Measurements from ENCODE around the gene PTTG1. TPM values are rescaled to one million over a fixed set of nuclear protein-coding genes. Genes with fewer than 3 reads are reported as not detected.
"Not testable (repeated sequence)": the region's sequence is repeated elsewhere in the genome, so short reads cannot be mapped to it uniquely, and the experiment has no call there.

The PTTG1 gene
- total RNA-seq, 1 donor from 2014 or later = 146 TPM

DNA sequence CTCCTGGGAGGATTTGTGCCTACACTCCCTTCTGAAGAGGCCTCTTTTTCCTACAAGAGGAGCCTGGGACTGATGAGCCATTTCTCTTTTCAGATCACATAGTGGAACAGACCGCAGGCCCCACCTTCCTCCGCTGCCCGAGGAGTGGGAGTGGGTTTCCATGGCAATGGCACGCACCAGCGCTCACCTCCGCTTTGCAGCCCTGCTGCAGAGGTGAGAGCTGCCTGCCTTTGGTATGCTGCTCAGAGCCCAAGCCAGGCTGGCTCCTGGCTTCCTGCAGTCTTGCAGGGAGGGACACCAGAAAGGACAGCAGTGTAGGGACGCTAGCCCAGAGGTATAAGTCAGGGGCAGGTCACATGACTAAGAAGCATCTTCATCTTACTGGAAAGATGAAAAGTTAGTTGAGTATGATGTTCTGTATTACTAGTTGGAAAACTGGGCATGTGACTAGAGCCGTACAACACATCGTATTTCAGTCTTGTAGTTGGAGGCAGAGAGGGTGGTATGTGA lies 12.4 kb downstream of the PTTG1 start:
- intact Hi-C loops (cut with micrococcal nuclease) = loop anchor here (10.0 kb wide), 2 partner anchors 411 to 1111 kb away; partner anchors contain the start of gene GABRB2

DNA sequence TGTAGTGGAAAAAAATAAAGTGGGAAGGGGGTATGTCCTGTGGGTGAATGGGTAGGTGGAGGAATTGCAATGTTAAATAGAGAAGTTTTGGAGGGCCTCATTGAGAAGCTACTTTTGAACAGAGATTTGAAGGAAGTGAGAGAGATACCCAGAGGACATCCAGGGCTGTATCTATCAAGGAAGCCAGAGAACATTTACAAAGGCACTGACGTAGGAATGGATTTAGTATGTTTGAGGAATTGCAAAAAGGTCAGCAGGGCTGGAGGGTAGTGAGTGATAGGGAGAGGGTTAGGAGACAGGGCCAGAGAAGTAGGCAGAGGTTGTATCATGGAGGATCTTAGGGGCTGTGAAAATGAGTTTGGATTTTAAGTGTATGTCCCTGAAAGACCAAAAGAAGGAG lies 13.9 kb downstream of the PTTG1 start:
- H3K27me3 Mint-ChIP-seq (ENCODE audit: low read depth) = no peaks in the 10 kb centered on the region
- intact Hi-C loops (cut with micrococcal nuclease) = loop anchor here (5.0 to 10.0 kb wide), 3 partner anchors 222 to 1109 kb away; partner anchors contain the start of gene GABRB2
- H3K4me3 Mint-ChIP-seq (ENCODE audit: low read depth) = no peak overlapping the region
- H3K4me1 Mint-ChIP-seq (ENCODE audit: low read depth) = peaks cover 35% of the 10 kb centered on the region
- H3K9me3 Mint-ChIP-seq = no peaks in the 10 kb centered on the region
- peaks cover 3% of the 10 kb centered on the region for H3K36me3 Mint-ChIP-seq (ENCODE audit: low read depth)
- DNase-seq (ENCODE audit: low spot score) = no peak
- H3K27ac Mint-ChIP-seq = no peak overlapping the region

More for the DNA sequence above, 12.4 kb downstream of the PTTG1 start:
- Mint-ChIP-seq H3K9me3 (no peaks in the 10 kb centered on the region), H3K4me1 (ENCODE audit: low read depth) (peaks cover 26% of the 10 kb centered on the region), H3K27me3 (ENCODE audit: low read depth) (no peaks in the 10 kb centered on the region), H3K27ac (no peak overlapping the region), H3K36me3 (ENCODE audit: low read depth) (peaks cover 15% of the 10 kb centered on the region), H3K4me3 (ENCODE audit: low read depth) (no peak overlapping the region)
- no peak for DNase-seq (ENCODE audit: low spot score)

DNA sequence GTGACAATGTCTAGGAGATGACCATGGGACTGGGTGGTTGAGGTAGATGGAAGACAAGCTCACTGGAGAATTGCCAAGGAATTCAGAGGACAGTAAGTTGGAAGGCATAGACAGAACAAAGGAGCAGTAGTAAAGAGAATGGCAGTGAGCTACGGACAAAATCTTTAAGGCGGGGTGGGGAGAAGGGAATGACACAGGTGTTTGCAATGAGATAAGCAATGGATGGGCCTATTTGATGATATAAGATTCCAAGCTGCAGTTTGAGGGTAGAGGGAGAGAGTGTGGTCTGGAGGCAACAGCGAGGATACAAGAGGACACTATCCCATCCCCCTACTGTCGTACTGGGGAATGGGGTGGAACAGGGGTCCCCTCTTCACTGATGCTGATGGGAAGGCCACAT lies 14.4 kb downstream of the PTTG1 start:
- peaks cover 40% of the 10 kb centered on the region for H3K4me1 Mint-ChIP-seq (ENCODE audit: low read depth)
- H3K36me3 Mint-ChIP-seq (ENCODE audit: low read depth) = peaks cover 3% of the 10 kb centered on the region

DNA sequence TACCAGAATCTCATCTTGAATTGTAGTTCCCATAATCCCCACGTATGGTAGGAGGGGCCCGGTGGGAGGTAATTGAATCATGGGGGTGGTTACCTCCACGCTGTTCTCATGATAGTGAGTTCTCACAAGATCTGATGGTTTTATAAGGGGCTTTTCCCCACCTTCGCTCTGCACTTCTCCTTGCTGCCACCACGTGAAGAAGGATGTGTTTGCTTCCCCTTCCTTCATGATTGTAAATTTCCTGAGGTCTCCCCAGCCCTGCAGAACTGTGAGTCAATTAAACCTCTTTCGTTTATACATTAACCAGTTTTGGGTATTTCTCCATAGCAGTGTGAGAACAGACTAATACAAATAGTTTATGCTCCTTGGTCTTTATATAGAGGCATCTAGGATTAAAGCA lies 15.0 kb downstream of the PTTG1 start:
- Mint-ChIP-seq H3K27ac (peak overlapping the region; percentile 64), H3K4me1 (ENCODE audit: low read depth) (peaks cover 46% of the 10 kb centered on the region)
- DNase-seq (ENCODE audit: low spot score); H3K4me3 Mint-ChIP-seq (ENCODE audit: low read depth); H3K36me3 Mint-ChIP-seq (ENCODE audit: low read depth); H3K9me3 Mint-ChIP-seq; H3K27me3 Mint-ChIP-seq (ENCODE audit: low read depth): not testable (repeated sequence)
- intact Hi-C loops (cut with micrococcal nuclease) = loop anchor here (5.0 to 10.0 kb wide), 3 partner anchors 221 to 1108 kb away; partner anchors contain the start of gene GABRB2

More for the DNA sequence above, 14.4 kb downstream of the PTTG1 start:
- Mint-ChIP-seq H3K4me3 (ENCODE audit: low read depth) (no peak overlapping the region), H3K9me3 (no peaks in the 10 kb centered on the region), H3K27me3 (ENCODE audit: low read depth) (no peaks in the 10 kb centered on the region), H3K27ac (no peak overlapping the region)
- no peak for DNase-seq (ENCODE audit: low spot score)
- intact Hi-C loops (cut with micrococcal nuclease) = loop anchor here (5.0 to 10.0 kb wide), 3 partner anchors 221 to 1109 kb away; partner anchors contain the start of gene GABRB2

DNA sequence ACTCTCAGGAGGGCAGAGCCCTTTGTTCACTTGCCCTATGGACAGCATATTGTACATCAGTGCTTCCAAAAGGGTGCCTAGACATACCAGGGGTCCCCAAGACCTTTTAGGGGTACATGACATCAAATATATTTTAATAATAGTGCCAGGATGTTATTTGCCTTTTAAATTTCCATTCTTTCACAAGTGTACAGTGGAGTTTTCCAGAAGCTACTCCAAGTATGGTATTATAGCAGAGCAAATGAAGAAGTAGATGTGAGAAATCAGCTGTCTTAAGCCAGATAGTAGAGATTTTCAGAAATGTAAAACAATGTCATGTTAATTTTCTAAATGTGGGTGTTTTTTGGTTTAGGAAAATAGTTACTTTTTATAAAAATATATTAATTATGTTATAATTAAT lies 15.6 kb downstream of the PTTG1 start:
- Mint-ChIP-seq H3K4me3 (ENCODE audit: low read depth) (no peak overlapping the region), H3K36me3 (ENCODE audit: low read depth) (no peaks in the 10 kb centered on the region), H3K4me1 (ENCODE audit: low read depth) (peaks cover 52% of the 10 kb centered on the region), H3K27ac (no peak overlapping the region), H3K27me3 (ENCODE audit: low read depth) (no peaks in the 10 kb centered on the region), H3K9me3 (no peaks in the 10 kb centered on the region)
- intact Hi-C loops (cut with micrococcal nuclease) = loop anchor here (5.0 to 10.0 kb wide), 3 partner anchors 220 to 1108 kb away; partner anchors contain the start of gene GABRB2
- DNase-seq (ENCODE audit: low spot score) = no peak

DNA sequence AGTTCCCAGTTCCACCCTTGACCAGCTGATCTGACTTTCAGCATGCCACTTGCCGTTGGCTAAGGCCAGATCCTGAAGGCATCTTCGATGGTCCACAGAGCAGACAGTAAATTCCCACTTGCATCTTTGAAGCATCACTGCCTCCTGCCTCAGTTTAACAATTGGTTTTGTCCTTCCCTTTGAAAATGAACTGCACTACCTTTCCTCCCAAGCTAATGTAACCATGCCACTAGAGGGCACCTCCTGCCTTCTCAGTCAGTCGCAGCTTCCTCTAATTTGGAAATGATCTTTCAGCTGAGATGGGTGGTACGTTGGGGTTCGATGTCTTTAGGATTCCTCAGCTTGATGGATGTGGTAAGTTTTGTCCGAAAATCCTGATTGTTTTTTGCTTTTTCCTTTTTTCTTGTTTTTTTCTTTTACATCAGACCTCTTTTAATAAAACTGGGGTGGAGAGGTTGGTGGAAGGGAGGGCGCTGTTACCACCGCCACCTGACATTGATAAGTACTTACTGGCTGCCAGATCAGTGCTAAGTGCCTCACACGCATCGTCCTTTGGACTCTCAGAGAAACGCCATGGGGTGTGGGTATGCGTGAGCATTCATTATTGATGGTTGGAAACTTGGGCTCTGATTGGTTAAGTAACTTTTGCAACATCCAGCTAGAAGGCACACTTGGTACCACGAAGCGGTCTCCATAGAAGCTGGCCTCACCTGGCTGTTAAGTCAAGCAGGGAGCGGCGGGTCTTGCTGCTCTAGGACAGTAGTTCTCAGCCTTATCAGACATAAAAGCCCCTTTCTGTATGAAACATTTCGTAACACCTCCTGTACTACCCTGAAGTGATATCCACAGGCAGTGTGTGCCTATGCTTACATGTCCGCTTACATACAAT lies 16.9 kb downstream of the PTTG1 start:
- DNase-seq (ENCODE audit: low spot score) = peak; percentile 55
- H3K27ac Mint-ChIP-seq = peak overlapping the region; percentile 99
- no peaks in the 10 kb centered on the region for H3K36me3 Mint-ChIP-seq (ENCODE audit: low read depth)
- H3K4me3 Mint-ChIP-seq (ENCODE audit: low read depth) = peak overlapping the region; percentile 81
- no peaks in the 10 kb centered on the region for H3K27me3 Mint-ChIP-seq (ENCODE audit: low read depth)
- peaks cover 58% of the 10 kb centered on the region for H3K4me1 Mint-ChIP-seq (ENCODE audit: low read depth)
- intact Hi-C loops (cut with micrococcal nuclease) = loop anchor here (1.0 to 10.0 kb wide), 10 partner anchors 19 to 1106 kb away; partner anchors contain the start of genes GABRB2 and SLU7
- no peaks in the 10 kb centered on the region for H3K9me3 Mint-ChIP-seq

DNA sequence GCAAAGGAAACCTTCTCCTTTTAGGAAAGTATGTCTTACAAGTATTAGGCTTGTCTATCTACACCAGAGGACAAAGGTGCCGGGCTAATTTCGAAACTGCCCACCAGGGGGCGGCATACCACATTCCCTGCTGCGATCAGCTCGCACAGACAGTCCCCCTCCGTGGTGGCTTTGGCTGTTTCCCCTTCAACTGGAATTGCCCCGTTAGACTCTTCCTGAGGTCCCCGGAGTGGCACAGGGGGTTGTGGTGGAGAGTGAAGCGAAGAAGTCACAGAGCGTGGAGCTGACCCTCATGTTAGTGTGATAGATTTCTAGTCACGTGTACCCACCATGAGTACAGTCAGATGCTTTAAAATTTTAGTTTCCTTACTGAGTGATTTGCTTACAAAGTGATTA lies 17.5 kb downstream of the PTTG1 start:
- Mint-ChIP-seq H3K27me3 (ENCODE audit: low read depth) (no peaks in the 10 kb centered on the region), H3K4me1 (ENCODE audit: low read depth) (peaks cover 58% of the 10 kb centered on the region), H3K27ac (peak overlapping the region; percentile 99), H3K9me3 (no peaks in the 10 kb centered on the region), H3K36me3 (ENCODE audit: low read depth) (no peaks in the 10 kb centered on the region), H3K4me3 (ENCODE audit: low read depth) (peak overlapping the region; percentile 81)
- peak; percentile 81 for DNase-seq (ENCODE audit: low spot score)
- intact Hi-C loops (cut with micrococcal nuclease) = loop anchor here (1.0 to 10.0 kb wide), 10 partner anchors 20 to 1106 kb away; partner anchors contain the start of genes GABRB2 and SLU7

DNA sequence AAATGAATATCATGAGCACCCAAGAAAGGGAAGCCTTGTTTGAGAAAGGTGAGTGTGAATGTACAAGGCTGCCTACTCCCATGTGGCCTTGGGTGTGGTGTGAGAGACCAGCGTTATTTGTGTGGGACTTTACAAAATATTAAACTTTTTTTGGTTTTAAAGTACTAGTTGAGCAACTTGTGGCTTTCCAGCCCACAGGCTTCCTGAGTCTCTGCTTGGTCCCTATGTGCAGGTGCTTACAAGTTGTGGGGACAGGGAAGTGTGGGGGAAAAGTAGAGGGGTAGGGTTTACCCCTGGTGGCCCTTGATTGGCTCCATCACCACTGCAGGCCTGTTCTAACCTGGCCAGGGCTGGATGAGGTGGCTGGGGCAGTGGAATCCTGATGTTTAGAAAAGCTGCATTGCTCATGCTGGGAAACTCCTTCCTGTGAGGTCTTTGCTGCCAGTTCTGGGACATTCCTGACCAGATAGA lies 19.7 kb downstream of the PTTG1 start:
- H3K27me3 Mint-ChIP-seq (ENCODE audit: low read depth) = no peaks in the 10 kb centered on the region
- H3K9me3 Mint-ChIP-seq = no peaks in the 10 kb centered on the region
- intact Hi-C loops (cut with micrococcal nuclease) = no loop called here
- no peak for DNase-seq (ENCODE audit: low spot score)
- peak overlapping the region; percentile 15 for H3K27ac Mint-ChIP-seq
- H3K36me3 Mint-ChIP-seq (ENCODE audit: low read depth) = no peaks in the 10 kb centered on the region
- peaks cover 62% of the 10 kb centered on the region for H3K4me1 Mint-ChIP-seq (ENCODE audit: low read depth)
- H3K4me3 Mint-ChIP-seq (ENCODE audit: low read depth) = no peak overlapping the region

DNA sequence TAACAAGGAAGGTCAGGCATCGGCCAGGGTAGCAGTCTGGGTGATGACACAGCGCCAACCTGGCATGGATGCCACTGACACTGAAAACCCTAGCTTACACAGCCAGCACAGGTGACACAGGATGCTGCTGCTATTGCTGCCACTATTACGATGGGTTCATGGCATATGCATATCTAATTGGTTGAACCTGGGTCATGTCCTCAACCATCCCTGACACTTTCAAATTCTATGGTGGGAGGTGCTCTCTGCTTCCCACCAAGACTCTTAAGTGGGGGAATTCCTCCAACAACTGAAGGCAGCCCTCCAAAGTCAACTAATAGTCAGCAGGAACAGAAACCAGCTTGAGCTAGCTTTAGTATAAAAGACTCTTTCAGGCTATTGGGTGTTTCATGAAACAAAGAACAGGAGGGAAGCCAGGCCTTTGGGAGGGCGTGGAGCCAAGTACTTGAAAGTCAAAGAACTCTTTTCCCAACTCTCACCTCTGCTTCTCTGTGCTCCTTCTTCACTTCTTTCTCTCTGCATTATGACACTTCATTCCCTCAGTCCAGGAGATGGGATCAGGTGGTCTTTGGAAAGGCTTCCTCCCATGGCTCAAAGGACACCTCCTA lies 21.3 kb downstream of the PTTG1 start:
- Mint-ChIP-seq H3K27me3 (ENCODE audit: low read depth) (no peaks in the 10 kb centered on the region), H3K36me3 (ENCODE audit: low read depth) (no peaks in the 10 kb centered on the region), H3K27ac (no peak overlapping the region), H3K4me3 (ENCODE audit: low read depth) (no peak overlapping the region), H3K4me1 (ENCODE audit: low read depth) (peaks cover 54% of the 10 kb centered on the region), H3K9me3 (peaks cover 3% of the 10 kb centered on the region)
- intact Hi-C loops (cut with micrococcal nuclease) = no loop called here
- no peak for DNase-seq (ENCODE audit: low spot score)

DNA sequence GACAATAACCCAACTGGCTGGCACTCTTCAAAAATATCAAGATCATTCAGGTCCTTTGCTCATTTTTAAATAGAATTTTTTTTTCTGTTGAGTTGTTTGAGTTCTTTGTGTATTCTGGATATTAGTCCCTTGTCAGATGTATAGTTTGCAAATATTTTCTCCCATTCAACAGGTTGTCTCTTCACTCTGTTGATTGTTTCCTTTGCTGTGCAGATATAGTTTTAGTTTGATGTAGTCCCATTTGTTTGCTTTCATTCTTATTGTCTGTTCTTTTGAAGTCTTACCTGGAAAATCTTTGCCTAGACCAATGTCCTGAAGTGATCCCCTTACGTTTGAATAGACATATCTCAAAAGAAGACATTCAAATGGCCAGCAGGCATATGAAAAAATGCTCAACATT lies 22.8 kb downstream of the PTTG1 start:
- H3K4me1 Mint-ChIP-seq (ENCODE audit: low read depth) = peaks cover 43% of the 10 kb centered on the region

DNA sequence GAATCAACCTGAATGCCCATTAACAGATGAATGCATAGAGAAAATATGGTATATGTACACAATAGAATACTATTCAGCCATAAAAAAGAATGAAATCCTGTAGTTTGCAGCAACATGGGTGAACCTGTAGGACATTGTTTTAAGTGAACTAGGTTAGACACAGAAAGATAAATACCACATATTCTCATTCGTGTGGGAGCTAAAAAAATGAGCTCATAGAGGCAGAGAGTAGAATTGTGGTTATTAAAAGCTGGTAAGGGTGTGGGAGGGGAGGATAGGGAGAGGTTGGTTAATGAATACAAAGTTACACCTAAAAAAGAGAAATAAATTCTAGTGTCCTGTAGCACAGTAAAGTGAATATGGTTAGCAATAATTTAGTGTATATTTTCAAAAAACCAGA lies 23.5 kb downstream of the PTTG1 start:
- no peak for DNase-seq (ENCODE audit: low spot score)
- Mint-ChIP-seq H3K27me3 (ENCODE audit: low read depth) (no peaks in the 10 kb centered on the region), H3K9me3 (peaks cover 19% of the 10 kb centered on the region), H3K36me3 (ENCODE audit: low read depth) (peaks cover 10% of the 10 kb centered on the region), H3K27ac (no peak overlapping the region), H3K4me3 (ENCODE audit: low read depth) (no peak overlapping the region), H3K4me1 (ENCODE audit: low read depth) (peaks cover 47% of the 10 kb centered on the region)
- intact Hi-C loops (cut with micrococcal nuclease) = no loop called here

More for the DNA sequence above, 22.8 kb downstream of the PTTG1 start:
- peaks cover 4% of the 10 kb centered on the region for H3K36me3 Mint-ChIP-seq (ENCODE audit: low read depth)
- peaks cover 12% of the 10 kb centered on the region for H3K9me3 Mint-ChIP-seq
- no peak overlapping the region for H3K4me3 Mint-ChIP-seq (ENCODE audit: low read depth)
- DNase-seq (ENCODE audit: low spot score) = no peak
- H3K27ac Mint-ChIP-seq = no peak overlapping the region
- H3K27me3 Mint-ChIP-seq (ENCODE audit: low read depth) = no peaks in the 10 kb centered on the region
- intact Hi-C loops (cut with micrococcal nuclease) = no loop called here

DNA sequence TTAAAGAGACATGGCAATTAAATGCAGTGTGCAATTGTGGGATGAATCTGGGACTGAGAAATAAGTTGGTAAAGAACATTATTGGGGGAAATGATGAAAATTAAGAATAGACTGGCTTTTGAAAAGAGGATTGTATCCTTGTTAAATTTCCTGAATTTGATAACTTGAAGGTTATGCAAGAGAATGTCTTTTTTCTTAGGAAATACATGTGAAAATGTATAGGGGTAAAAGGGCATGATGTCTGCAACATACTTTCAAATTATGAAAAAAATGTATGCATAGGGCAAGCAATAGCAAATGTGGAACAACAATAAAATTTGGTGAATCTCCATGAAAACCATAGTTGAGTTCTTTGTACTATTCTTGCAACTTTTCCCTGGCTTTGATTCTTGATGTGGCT lies 24.1 kb downstream of the PTTG1 start:
- intact Hi-C loops (cut with micrococcal nuclease) = no loop called here
- H3K27ac Mint-ChIP-seq = no peak overlapping the region
- no peaks in the 10 kb centered on the region for H3K27me3 Mint-ChIP-seq (ENCODE audit: low read depth)
- no peak for DNase-seq (ENCODE audit: low spot score)
- no peak overlapping the region for H3K4me3 Mint-ChIP-seq (ENCODE audit: low read depth)
- peaks cover 21% of the 10 kb centered on the region for H3K9me3 Mint-ChIP-seq
- peaks cover 46% of the 10 kb centered on the region for H3K4me1 Mint-ChIP-seq (ENCODE audit: low read depth)
- H3K36me3 Mint-ChIP-seq (ENCODE audit: low read depth) = peaks cover 10% of the 10 kb centered on the region
